Skeletal muscle satellite cell (primary cell): Measurements from ENCODE around the gene GPX3.

Experiments used
- H3K27me3 ChIP-seq: 2 replicates; pipeline ENCODE4 v1.7.0; 2013; ENCODE audit warnings: low read length; ENCODE audit not compliant: control insufficient read depth, insufficient read depth
- H3K36me3 ChIP-seq: 2 replicates; pipeline ENCODE4 v1.7.0; 2013; ENCODE audit warnings: mild to moderate bottlenecking, control low read depth, low read length; ENCODE audit not compliant: insufficient read depth
- H3K4me1 ChIP-seq: 2 replicates; pipeline ENCODE4 v1.7.0; 2013; ENCODE audit warnings: low read length; ENCODE audit not compliant: control insufficient read depth, insufficient read depth
- H3K4me2 ChIP-seq: 2 replicates; pipeline ENCODE4 v1.7.0; 2013; ENCODE audit warnings: mild to moderate bottlenecking, low read length
- H3K4me3 ChIP-seq: 2 replicates; pipeline ENCODE4 v1.7.0; 2013; ENCODE audit warnings: low read length
- H3K9ac ChIP-seq: 2 replicates; pipeline ENCODE4 v1.7.0; 2013; ENCODE audit warnings: mild to moderate bottlenecking, low read depth, low read length, moderate library complexity
- H3K9me3 ChIP-seq: replicated peaks from 2 replicates; pipeline ENCODE4 v1.7.0; 2013; ENCODE audit warnings: mild to moderate bottlenecking, control low read depth, low read length

GPX3 gene

GRCh38 chr5:151002681-151003502, 17.5 kb upstream of the GPX3 start:
- Histone ChIP-seq H3K36me3 (no peaks in the 10 kb centered on the region), H3K4me2 (no peak overlapping the region), H3K4me3 (no peak overlapping the region), H3K4me1 (peaks cover 16% of the 10 kb centered on the region), H3K9ac (no peak overlapping the region), H3K27me3 (peaks cover 14% of the 10 kb centered on the region), H3K9me3 (no peaks in the 10 kb centered on the region)

GRCh38 chr5:151003503-151003860, 16.9 kb upstream of the GPX3 start:
- no peak overlapping the region for H3K4me2 ChIP-seq
- no peak overlapping the region for H3K4me3 ChIP-seq
- H3K36me3 ChIP-seq = no peaks in the 10 kb centered on the region
- H3K4me1 ChIP-seq = peaks cover 16% of the 10 kb centered on the region
- no peak overlapping the region for H3K9ac ChIP-seq
- peaks cover 15% of the 10 kb centered on the region for H3K27me3 ChIP-seq
- no peaks in the 10 kb centered on the region for H3K9me3 ChIP-seq

GRCh38 chr5:151004499-151004898, 15.9 kb upstream of the GPX3 start:
- Histone ChIP-seq H3K27me3 (peaks cover 14% of the 10 kb centered on the region), H3K9ac (no peak overlapping the region), H3K4me3 (no peak overlapping the region), H3K4me2 (no peak overlapping the region), H3K4me1 (peaks cover 16% of the 10 kb centered on the region), H3K9me3 (no peaks in the 10 kb centered on the region), H3K36me3 (no peaks in the 10 kb centered on the region)

- no peak overlapping the region for H3K4me2 ChIP-seq
- H3K27me3 ChIP-seq = peaks cover 12% of the 10 kb centered on the region
- H3K4me3 ChIP-seq = no peak overlapping the region
- peaks cover 16% of the 10 kb centered on the region for H3K4me1 ChIP-seq
- H3K9me3 ChIP-seq = no peaks in the 10 kb centered on the region
- H3K9ac ChIP-seq = no peak overlapping the region
- H3K36me3 ChIP-seq = no peaks in the 10 kb centered on the region
These were observed 15.0 kb upstream of the GPX3 start for GRCh38 chr5:151005187-151005949.

GRCh38 chr5:151005950-151006576, 14.3 kb upstream of the GPX3 start:
- peaks cover 12% of the 10 kb centered on the region for H3K27me3 ChIP-seq

GRCh38 chr5:151006704-151007334, 13.6 kb upstream of the GPX3 start:
- Histone ChIP-seq H3K36me3 (no peaks in the 10 kb centered on the region), H3K9me3 (no peaks in the 10 kb centered on the region), H3K9ac (no peak overlapping the region), H3K4me2 (no peak overlapping the region), H3K27me3 (peaks cover 12% of the 10 kb centered on the region), H3K4me1 (peaks cover 16% of the 10 kb centered on the region), H3K4me3 (no peak overlapping the region)

More at GRCh38 chr5:151005950-151006576, 14.3 kb upstream of the GPX3 start:
- Histone ChIP-seq H3K36me3 (no peaks in the 10 kb centered on the region), H3K4me3 (no peak overlapping the region), H3K4me2 (no peak overlapping the region), H3K9me3 (no peaks in the 10 kb centered on the region), H3K4me1 (peaks cover 16% of the 10 kb centered on the region), H3K9ac (no peak overlapping the region)

GRCh38 chr5:151007430-151008209, 12.8 kb upstream of the GPX3 start:
- peaks cover 12% of the 10 kb centered on the region for H3K27me3 ChIP-seq
- no peaks in the 10 kb centered on the region for H3K9me3 ChIP-seq
- H3K36me3 ChIP-seq = no peaks in the 10 kb centered on the region
- H3K9ac ChIP-seq = no peak overlapping the region
- peaks cover 16% of the 10 kb centered on the region for H3K4me1 ChIP-seq
- no peak overlapping the region for H3K4me3 ChIP-seq
- H3K4me2 ChIP-seq = no peak overlapping the region

- H3K4me1 ChIP-seq = peaks cover 16% of the 10 kb centered on the region
- H3K4me3 ChIP-seq = no peak overlapping the region
- H3K9ac ChIP-seq = no peak overlapping the region
- H3K27me3 ChIP-seq = peaks cover 12% of the 10 kb centered on the region
- H3K9me3 ChIP-seq = no peaks in the 10 kb centered on the region
- no peaks in the 10 kb centered on the region for H3K36me3 ChIP-seq
- H3K4me2 ChIP-seq = no peak overlapping the region
These were observed 12.2 kb upstream of the GPX3 start for GRCh38 chr5:151008210-151008491.

- Histone ChIP-seq H3K4me2 (no peak overlapping the region), H3K4me1 (peaks cover 16% of the 10 kb centered on the region), H3K9ac (no peak overlapping the region), H3K27me3 (peaks cover 12% of the 10 kb centered on the region), H3K36me3 (no peaks in the 10 kb centered on the region), H3K9me3 (no peaks in the 10 kb centered on the region), H3K4me3 (no peak overlapping the region)
These were observed 11.5 kb upstream of the GPX3 start for GRCh38 chr5:151008906-151009305.

- no peak overlapping the region for H3K4me2 ChIP-seq
- H3K4me3 ChIP-seq = no peak overlapping the region
- H3K9me3 ChIP-seq = no peaks in the 10 kb centered on the region
- peaks cover 9% of the 10 kb centered on the region for H3K27me3 ChIP-seq
- H3K36me3 ChIP-seq = no peaks in the 10 kb centered on the region
- H3K9ac ChIP-seq = no peak overlapping the region
- no peaks in the 10 kb centered on the region for H3K4me1 ChIP-seq
These were observed 7.5 kb upstream of the GPX3 start for GRCh38 chr5:151012862-151013261.
